Measurements from ENCODE around the gene SPINK9. TPM values are rescaled to one million over a fixed set of nuclear protein-coding genes. Genes with fewer than 3 reads are reported as not detected.
A peak's percentile ranks its signal among the peaks of the same experiment; 100 is the strongest.

Gene SPINK9
- total RNA-seq, 1 experiment from 2014 or later = not detected

- TF ChIP-seq ATF3 (IDR thresholded peaks at IDR 0.05) (no peak), ZNF274 (IDR thresholded peaks at IDR 0.05; ENCODE audit: low read depth, low read length) (no peak), RAD21 (IDR thresholded peaks at IDR 0.05; ENCODE audit: low read depth) (no peak)
Observed at GRCh38 chr5:148336704-148337435, 1.5 kb downstream of the SPINK9 start (continued).

GRCh38 chr5:148342371-148343045 is 7.1 kb downstream of the SPINK9 start:
- ATAC-seq (no peak), DNase-seq (ENCODE audit: low read depth, low spot score) (no peak)
- Histone ChIP-seq H3K9me3 (ENCODE audit: control insufficient read depth in 1 of 2, insufficient read depth in 1 of 2, low read depth in 1 of 2, low read length in 2 of 2) (no peaks in the 10 kb centered on the region), H3K36me3 (ENCODE audit: control insufficient read depth in 1 of 2, insufficient read depth in 2 of 2, low read length in 2 of 2) (no peaks in the 10 kb centered on the region), H2AFZ (ENCODE audit: low read depth, low read length, poor library complexity, severe bottlenecking) (peak overlapping the region; percentile 47), H3K27ac (ENCODE audit: low read depth, low read length) (no peak overlapping the region), H3K9me2 (ENCODE audit: insufficient read depth) (no peaks in the 10 kb centered on the region), H4K20me1 (ENCODE audit: insufficient read depth) (no peaks in the 10 kb centered on the region), H3K79me2 (ENCODE audit: insufficient read depth, low read length) (no peaks in the 10 kb centered on the region), H3K9ac (ENCODE audit: low read length) (no peak overlapping the region), H3K4me2 (ENCODE audit: low read length) (peak overlapping the region; percentile 60), H3K27me3 (ENCODE audit: insufficient read depth, low read length) (no peaks in the 10 kb centered on the region), H3K4me1 (ENCODE audit: control insufficient read depth in 1 of 2, insufficient read depth in 2 of 2, low read length in 2 of 2) (peaks cover 8 to 14% of the 10 kb centered on the region in 2 experiments; a peak in 3 of 4 replicates), H3K4me3 (replicated peaks in 1 of 2; ENCODE audit: low read depth in 1 of 2, low read length in 2 of 2) (no peak overlapping the region)
- intact Hi-C loops (cut with micrococcal nuclease) = no loop called here
- ChIA-PET RAD21 (ENCODE audit: low non-redundant PET in 1 of 2, low total read pairs in 2 of 2, uncharacterized antibody in 2 of 2, unreplicated experiment in 2 of 2) (no interaction called here), POLR2A (no interaction called here), CTCF (interaction anchor here (2.6 kb wide), 1 partner anchor 32 kb away, joined by 8 read pairs; no protein-coding TSS in a partner anchor)
- no TSS peak for BruUV-seq (replicated peaks)
- TF ChIP-seq EZH2phosphoT487 (IDR thresholded peaks at IDR 0.05; ENCODE audit: borderline replicate concordance) (no peak), CEBPB (IDR thresholded peaks at IDR 0.05; ENCODE audit: low read depth) (no peak)

GRCh38 chr5:148343046-148343407 is 7.7 kb downstream of the SPINK9 start:
- intact Hi-C loops (cut with micrococcal nuclease) = no loop called here
- no TSS peak for BruUV-seq (replicated peaks)
- H3K27ac ChIP-seq (ENCODE audit: low read depth, low read length) = no peak overlapping the region
- no peak for TF ChIP-seq ZNF274 (IDR thresholded peaks at IDR 0.05; ENCODE audit: low read depth, low read length)
- TF ChIP-seq MAX (IDR thresholded peaks at IDR 0.05) = peak; percentile 59
- 0 out of 2 replicates have a peak, but pooled peaks have one; percentile 21 for TF ChIP-seq SP1 (IDR thresholded peaks at IDR 0.05; ENCODE audit: low read depth)
- TF ChIP-seq CBX3 (IDR thresholded peaks at IDR 0.05; ENCODE audit: low read depth) = 0 out of 2 replicates have a peak, but pooled peaks have one; percentile 42
- TF ChIP-seq REST (IDR thresholded peaks at IDR 0.05; ENCODE audit: low read depth) = no peak
- TF ChIP-seq SRF (IDR thresholded peaks at IDR 0.05; ENCODE audit: low read depth) = no peak
- TF ChIP-seq ELF1 (IDR thresholded peaks at IDR 0.05; ENCODE audit: borderline replicate concordance, low read depth) = no peak
- no peak for TF ChIP-seq RAD21 (IDR thresholded peaks at IDR 0.05; ENCODE audit: low read depth)
- TF ChIP-seq POLR2A (IDR thresholded peaks at IDR 0.05; ENCODE audit: borderline replicate concordance, extremely low read depth, insufficient read depth, insufficient read length) = no peak

More at GRCh38 chr5:148343046-148343407, 7.7 kb downstream of the SPINK9 start:
- ATAC-seq = peak; percentile 79
- ChIA-PET RAD21 (ENCODE audit: low non-redundant PET in 1 of 2, low total read pairs in 2 of 2, uncharacterized antibody in 2 of 2, unreplicated experiment in 2 of 2) (no interaction called here), CTCF (interaction anchor here (2.6 kb wide), 1 partner anchor 32 kb away, joined by 8 read pairs; no protein-coding TSS in a partner anchor), POLR2A (no interaction called here)
- Histone ChIP-seq H3K9me3 (ENCODE audit: control insufficient read depth in 1 of 2, insufficient read depth in 1 of 2, low read depth in 1 of 2, low read length in 2 of 2) (no peaks in the 10 kb centered on the region), H2AFZ (ENCODE audit: low read depth, low read length, poor library complexity, severe bottlenecking) (peak overlapping the region; percentile 47), H3K4me2 (ENCODE audit: low read length) (peak overlapping the region; percentile 60), H3K27me3 (ENCODE audit: insufficient read depth, low read length) (no peaks in the 10 kb centered on the region), H3K79me2 (ENCODE audit: insufficient read depth, low read length) (no peaks in the 10 kb centered on the region), H4K20me1 (ENCODE audit: insufficient read depth) (no peaks in the 10 kb centered on the region), H3K9ac (ENCODE audit: low read length) (no peak overlapping the region), H3K9me2 (ENCODE audit: insufficient read depth) (no peaks in the 10 kb centered on the region), H3K4me3 (replicated peaks in 1 of 2; ENCODE audit: low read depth in 1 of 2, low read length in 2 of 2) (no peak overlapping the region), H3K36me3 (ENCODE audit: control insufficient read depth in 1 of 2, insufficient read depth in 2 of 2, low read length in 2 of 2) (no peaks in the 10 kb centered on the region), H3K4me1 (ENCODE audit: control insufficient read depth in 1 of 2, insufficient read depth in 2 of 2, low read length in 2 of 2) (peaks cover 8 to 14% of the 10 kb centered on the region in 2 experiments; a peak in 3 of 4 replicates)
- DNase-seq (ENCODE audit: low read depth, low spot score) = peak; percentile 43
